NT2/D1 (cell line): ENCODE measurements around the gene IRX1.

ENCODE experiments used
- DNase-seq: peaks from one replicate; pipeline ENCODE4 v3.0.0-alpha.2; 2011; ENCODE audit warnings: low read depth, low spot score
- H3K27me3 ChIP-seq: 2 replicates; pipeline ENCODE4 v1.6.0; 2011; ENCODE audit warnings: mild to moderate bottlenecking; ENCODE audit not compliant: insufficient read length, insufficient read depth
- H3K36me3 ChIP-seq: 2 replicates; pipeline ENCODE4 v1.6.1; 2011; ENCODE audit warnings: mild to moderate bottlenecking, low read length, mixed read lengths; ENCODE audit not compliant: insufficient read depth, insufficient read length
- H3K4me1 ChIP-seq: 2 replicates; pipeline ENCODE4 v1.5.1; 2011; ENCODE audit not compliant: insufficient read depth, insufficient read length
- H3K4me3 ChIP-seq: 2 replicates; pipeline ENCODE4 v1.5.1; 2011; ENCODE audit warnings: low read depth; ENCODE audit not compliant: insufficient read length
- H3K9ac ChIP-seq: 2 replicates; pipeline ENCODE4 v1.6.0; 2011; ENCODE audit warnings: low read depth; ENCODE audit not compliant: insufficient read length
- H3K9me3 ChIP-seq: 2 replicates; pipeline ENCODE4 v1.5.1; 2011; ENCODE audit warnings: mild to moderate bottlenecking, low read length; ENCODE audit not compliant: insufficient read depth
- SUZ12 ChIP-seq: IDR thresholded peaks from 2 replicates; pipeline ENCODE4 v1.6.1; 2011; ENCODE audit not compliant: insufficient read length, insufficient read depth; ENCODE audit errors: extremely low read depth
- YY1 ChIP-seq: IDR thresholded peaks from 2 replicates; pipeline ENCODE4 v1.6.1; 2011; ENCODE audit not compliant: insufficient read length, insufficient read depth
- ZNF274 ChIP-seq: IDR thresholded peaks from 2 replicates; pipeline ENCODE4 v1.6.1; 2011; ENCODE audit warnings: mild to moderate bottlenecking, low read depth, low read length

The IRX1 gene

DNA sequence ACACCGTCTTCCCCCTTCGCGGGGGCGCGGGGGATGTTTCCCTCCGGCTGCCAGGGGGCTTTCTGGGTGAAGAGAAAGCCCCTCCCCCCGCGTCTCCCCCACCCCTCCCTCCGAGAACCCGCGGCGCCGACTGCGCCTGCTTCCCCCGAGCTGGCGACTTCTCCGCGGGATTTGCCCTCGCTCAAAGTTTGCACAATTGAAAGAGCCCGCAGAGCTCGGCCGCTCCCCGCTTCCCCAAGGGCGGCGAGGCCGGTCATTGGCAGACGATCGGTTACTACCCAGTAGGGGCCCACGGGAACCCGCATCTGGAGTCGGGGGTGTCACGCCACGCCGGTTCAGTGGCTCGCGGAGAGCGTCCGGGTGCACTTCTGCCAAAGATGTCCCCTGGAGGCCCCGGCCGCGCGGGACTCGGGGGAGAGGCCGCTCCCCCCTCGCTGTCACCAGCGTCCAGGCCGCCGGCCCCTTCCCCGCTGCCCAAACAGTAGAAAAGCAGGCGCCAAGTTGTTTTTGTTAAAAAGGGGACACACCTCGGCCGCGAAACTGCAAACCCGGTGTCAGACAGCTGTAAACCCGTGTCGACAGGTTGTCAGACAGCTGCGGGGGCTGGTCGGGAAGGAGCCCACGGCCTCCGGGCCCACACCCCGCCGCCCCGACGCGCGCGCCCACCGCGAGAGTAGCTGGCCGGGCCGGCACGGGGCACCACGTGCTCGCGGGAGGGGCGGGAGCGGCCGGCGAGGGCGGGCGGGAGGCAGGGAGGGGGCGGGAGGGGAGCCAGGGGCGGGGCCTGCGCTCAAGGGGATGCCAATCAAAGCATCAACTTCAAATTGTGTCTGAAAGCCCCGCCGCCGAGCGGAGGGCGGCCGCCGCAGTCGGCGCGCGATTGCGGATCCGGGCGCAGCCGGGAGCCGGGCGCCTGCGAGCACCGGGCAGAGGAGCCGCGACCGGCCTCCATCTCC lies at the start of gene IRX1:
IRX1 (plus strand) TSS at position 827 of the 956 bp plus-strand sequence. CDS start 274 bp downstream, outside the sequence.
- Histone ChIP-seq H3K9me3 (no peaks in the 10 kb centered on the region), H3K9ac (peak within 1 kb of the TSS; percentile 77), H3K4me1 (peaks cover 7% of the 10 kb centered on the region), H3K27me3 (peaks cover 82% of the 10 kb centered on the region), H3K4me3 (peak within 1 kb of the TSS; percentile 59), H3K36me3 (no peaks in the 10 kb centered on the region)
- TF ChIP-seq ZNF274 (no peak), YY1 (no peak), SUZ12 (no peak)
- no peak for DNase-seq

DNA sequence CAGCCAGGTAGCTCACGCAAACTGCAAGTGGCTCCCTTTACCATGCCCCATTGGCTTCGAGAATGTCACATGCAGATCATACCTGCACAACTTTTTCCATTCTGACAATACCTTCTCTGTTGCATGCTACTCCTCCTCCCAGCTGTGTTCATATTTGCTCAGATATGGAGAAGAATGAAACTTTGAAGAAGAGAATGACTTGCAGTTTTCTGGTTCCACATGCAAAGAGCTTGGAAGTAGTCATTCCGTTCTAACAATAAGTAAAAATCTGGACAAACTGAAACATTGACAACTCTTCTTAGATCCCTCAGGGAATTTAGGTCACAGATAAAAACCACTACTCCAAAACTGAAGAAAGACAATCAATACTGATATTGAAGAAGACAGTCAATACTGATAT lies 49.6 kb upstream of the IRX1 start:
- no peak for DNase-seq
- Histone ChIP-seq H3K4me1 (no peaks in the 10 kb centered on the region), H3K27me3 (no peaks in the 10 kb centered on the region), H3K9me3 (no peaks in the 10 kb centered on the region), H3K36me3 (no peaks in the 10 kb centered on the region), H3K4me3 (no peak overlapping the region), H3K9ac (no peak overlapping the region)
- no peak for TF ChIP-seq YY1
- no peak for TF ChIP-seq ZNF274
- no peak for TF ChIP-seq SUZ12

DNA sequence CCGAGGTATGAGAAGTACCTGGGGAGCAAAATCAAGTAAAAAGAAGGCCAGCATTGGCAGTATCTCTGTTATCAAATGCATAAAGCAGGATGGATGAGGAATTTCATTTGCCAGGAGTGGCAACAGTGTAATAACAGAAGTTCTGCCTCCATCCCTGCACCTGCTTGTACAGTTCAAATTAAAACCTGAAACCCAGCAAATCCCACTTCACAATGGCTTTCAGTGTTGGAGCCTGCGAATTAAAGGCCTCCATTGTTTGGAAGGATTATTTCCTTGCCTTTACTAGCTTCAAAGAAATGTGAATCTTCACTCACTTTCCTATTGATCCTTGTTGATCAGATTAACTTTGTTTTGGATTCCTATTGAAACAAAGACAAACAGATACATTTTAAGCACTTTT lies 31.5 kb upstream of the IRX1 start:
- Histone ChIP-seq H3K9me3 (peaks cover 12% of the 10 kb centered on the region; the same call in 1 of the 2 replicates), H3K27me3 (no peaks in the 10 kb centered on the region), H3K4me1 (no peaks in the 10 kb centered on the region), H3K4me3 (no peak overlapping the region), H3K9ac (no peak overlapping the region), H3K36me3 (no peaks in the 10 kb centered on the region)
- TF ChIP-seq YY1: no peak
- DNase-seq: no peak

- Histone ChIP-seq H3K36me3 (no peaks in the 10 kb centered on the region), H3K9me3 (peaks cover 6% of the 10 kb centered on the region; the same call in 1 of the 2 replicates), H3K27me3 (no peaks in the 10 kb centered on the region), H3K4me3 (no peak overlapping the region), H3K4me1 (no peaks in the 10 kb centered on the region), H3K9ac (no peak overlapping the region)
- TF ChIP-seq YY1 (no peak), ZNF274 (no peak), SUZ12 (no peak)
- no peak for DNase-seq
These were observed 30.7 kb upstream of the IRX1 start for GRCh38 chr5:3564827-3565518.

DNA sequence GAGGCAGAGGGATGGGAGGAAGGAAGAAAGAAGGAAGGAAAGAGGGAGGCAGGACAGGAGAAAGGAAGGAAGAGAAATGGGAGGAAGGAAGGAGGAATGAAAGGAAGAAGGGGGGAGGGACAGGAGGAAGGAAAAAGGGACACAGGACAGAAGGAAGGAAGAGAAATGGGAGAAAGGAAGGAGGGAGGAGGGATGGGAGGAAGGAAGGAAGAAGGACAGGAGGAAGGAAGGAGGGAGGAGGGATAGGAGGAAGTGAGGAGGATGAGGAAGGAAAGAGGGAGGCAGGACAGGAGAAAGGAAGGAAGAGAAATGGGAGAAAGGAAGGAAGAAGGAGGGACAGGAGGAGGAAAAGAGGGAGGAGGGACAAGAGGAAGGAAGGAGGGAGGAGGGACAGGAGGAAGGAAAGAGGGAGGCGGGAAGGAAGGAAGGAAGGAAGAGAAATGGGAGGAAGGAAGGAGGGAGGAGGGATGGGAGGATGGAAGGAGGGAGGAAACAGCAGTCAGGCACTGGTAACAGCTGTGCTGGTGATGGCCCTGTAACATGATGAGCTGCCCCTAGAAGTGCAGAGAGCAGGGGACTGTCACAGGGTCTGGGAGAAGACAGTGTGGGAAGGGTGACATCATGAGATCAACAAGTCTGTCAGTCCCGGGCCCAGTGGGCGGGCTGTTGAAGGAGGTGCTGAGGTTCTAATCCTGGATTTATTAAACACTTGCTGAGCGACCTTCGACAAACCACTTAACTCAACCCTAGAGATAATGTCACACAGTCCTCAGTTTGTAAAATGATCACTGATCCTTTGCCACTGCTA lies 10.7 kb upstream of the IRX1 start:
- TF ChIP-seq YY1: no peak
- H3K27me3 ChIP-seq: peaks cover 55% of the 10 kb centered on the region
- DNase-seq: no peak
- no peaks in the 10 kb centered on the region for H3K36me3 ChIP-seq
- H3K4me3 ChIP-seq: no peak overlapping the region
- H3K9ac ChIP-seq: no peak overlapping the region
- no peaks in the 10 kb centered on the region for H3K9me3 ChIP-seq
- H3K4me1 ChIP-seq: no peaks in the 10 kb centered on the region

- H3K27me3 ChIP-seq: peaks cover 88% of the 10 kb centered on the region
- H3K9ac ChIP-seq: peak overlapping the region; percentile 76
- TF ChIP-seq YY1: no peak
- TF ChIP-seq SUZ12: no peak
- TF ChIP-seq ZNF274: no peak
- H3K36me3 ChIP-seq: no peaks in the 10 kb centered on the region
- DNase-seq: no peak
- H3K9me3 ChIP-seq: no peaks in the 10 kb centered on the region
- peak overlapping the region; percentile 43 for H3K4me3 ChIP-seq
- H3K4me1 ChIP-seq: peaks cover 5% of the 10 kb centered on the region
These were observed 5.3 kb upstream of the IRX1 start for GRCh38 chr5:3590161-3590966.
